Lower lobe of right lung (tissue), 2 donors: ENCODE results near the gene IDH3G. TPM values are rescaled to one million over a fixed set of nuclear protein-coding genes. Genes with fewer than 3 reads are reported as not detected.
A peak's percentile ranks its signal among the peaks of the same experiment; 100 is the strongest.

Experiments used
- ATAC-seq, 2 donors: fragments of 200-7000 bp; cut with Tn5 transposase; one replicate each; pipeline ENCODE4 v1.9.1; 2020 to 2022; ENCODE audit warnings: mild to moderate bottlenecking in 2 of 2, moderate library complexity in 2 of 2
- DNase-seq: peaks from one replicate; pipeline ENCODE4 v3.0.0-alpha.2; 2020
- H3K27ac ChIP-seq: fragments of 200-600 bp; one replicate; pipeline ENCODE4 v1.8.0; 2022
- H3K27me3 ChIP-seq: fragments of 200-600 bp; one replicate; pipeline ENCODE4 v1.8.0; 2022; ENCODE audit warnings: low read depth
- H3K36me3 ChIP-seq: fragments of 200-600 bp; one replicate; pipeline ENCODE4 v1.8.0; 2022; ENCODE audit warnings: mild to moderate bottlenecking
- H3K4me1 ChIP-seq: fragments of 200-600 bp; one replicate; pipeline ENCODE4 v1.8.0; 2022
- H3K4me3 ChIP-seq: fragments of 200-600 bp; one replicate; pipeline ENCODE4 v1.8.0; 2022; ENCODE audit warnings: mild to moderate bottlenecking
- H3K9me3 ChIP-seq: fragments of 200-600 bp; one replicate; pipeline ENCODE4 v1.8.0; 2022
- intact Hi-C: fragments of 100-400 bp; cut with DNase I; formaldehyde crosslinking; loops from one replicate; pipeline ENCODE4 v1.11.0; 2022
- total RNA-seq: library from RNA; stranded (reverse); fragmentation: NEBNext Ultra II Directional; extraction: Animal tissue kit (Norgen Biotek cat#: 25700); gene quantifications from one replicate; pipeline ENCODE4 v1.2.1, GENCODE V29; 2021
- TF ChIP-seq, protein P1 (sequence below): fragments of 200-600 bp; IDR thresholded peaks from one replicate; pipeline ENCODE4 v1.8.0; 2022; ENCODE audit warnings: antibody characterized with exemption, mild to moderate bottlenecking
- donor health status: DM: no; HTN: yes; CAD: no; lungs with severe emphysema.

IDH3G gene
- total RNA-seq, 1 donor from 2014 or later: 50.1 TPM

DNA sequence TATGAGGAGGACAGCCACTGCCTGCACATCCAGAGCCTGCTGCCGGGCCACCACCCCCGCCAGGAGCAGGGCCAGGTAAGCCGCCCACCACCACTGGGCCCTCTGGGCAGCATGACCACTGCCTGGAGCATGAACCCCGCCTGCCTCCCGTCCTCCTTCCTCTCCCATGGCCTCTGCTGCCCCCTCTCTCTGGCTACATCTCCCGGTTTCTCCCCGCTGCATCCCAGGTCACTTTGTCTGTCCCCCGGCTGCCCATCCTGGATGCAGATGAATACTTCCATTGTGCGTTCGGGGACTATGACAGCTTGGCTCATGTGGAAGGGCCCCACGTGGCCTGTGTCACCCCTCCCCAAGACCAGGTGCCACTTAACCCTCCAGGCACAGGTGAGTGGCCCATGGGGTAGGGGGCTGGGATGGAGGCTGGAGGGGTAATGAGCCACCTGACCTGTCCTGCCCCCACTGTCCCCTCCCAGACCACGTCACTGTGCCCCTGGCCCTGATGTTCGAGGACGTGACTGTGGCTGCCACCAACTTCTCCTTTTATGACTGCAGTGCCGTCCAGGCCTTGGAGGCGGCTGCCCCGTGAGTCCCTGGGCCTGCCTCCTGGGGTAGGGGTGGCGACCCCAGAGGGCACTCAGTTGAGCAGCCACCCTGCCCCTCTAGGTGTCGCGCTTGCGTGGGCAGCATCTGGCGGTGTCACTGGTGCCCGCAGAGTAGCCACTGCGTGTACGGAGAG is 24.1 kb downstream of the IDH3G start:
- Histone ChIP-seq H3K4me1 (no peaks in the 10 kb centered on the region), H3K36me3 (no peaks in the 10 kb centered on the region), H3K27ac (no peak overlapping the region), H3K4me3 (no peak overlapping the region), H3K9me3 (no peaks in the 10 kb centered on the region), H3K27me3 (no peaks in the 10 kb centered on the region)
- no peak for ATAC-seq
- intact Hi-C loops: loop anchor here (10.0 kb wide), 1 partner anchor 185 kb away; no protein-coding TSS in a partner anchor
- TF ChIP-seq, protein P1, sequence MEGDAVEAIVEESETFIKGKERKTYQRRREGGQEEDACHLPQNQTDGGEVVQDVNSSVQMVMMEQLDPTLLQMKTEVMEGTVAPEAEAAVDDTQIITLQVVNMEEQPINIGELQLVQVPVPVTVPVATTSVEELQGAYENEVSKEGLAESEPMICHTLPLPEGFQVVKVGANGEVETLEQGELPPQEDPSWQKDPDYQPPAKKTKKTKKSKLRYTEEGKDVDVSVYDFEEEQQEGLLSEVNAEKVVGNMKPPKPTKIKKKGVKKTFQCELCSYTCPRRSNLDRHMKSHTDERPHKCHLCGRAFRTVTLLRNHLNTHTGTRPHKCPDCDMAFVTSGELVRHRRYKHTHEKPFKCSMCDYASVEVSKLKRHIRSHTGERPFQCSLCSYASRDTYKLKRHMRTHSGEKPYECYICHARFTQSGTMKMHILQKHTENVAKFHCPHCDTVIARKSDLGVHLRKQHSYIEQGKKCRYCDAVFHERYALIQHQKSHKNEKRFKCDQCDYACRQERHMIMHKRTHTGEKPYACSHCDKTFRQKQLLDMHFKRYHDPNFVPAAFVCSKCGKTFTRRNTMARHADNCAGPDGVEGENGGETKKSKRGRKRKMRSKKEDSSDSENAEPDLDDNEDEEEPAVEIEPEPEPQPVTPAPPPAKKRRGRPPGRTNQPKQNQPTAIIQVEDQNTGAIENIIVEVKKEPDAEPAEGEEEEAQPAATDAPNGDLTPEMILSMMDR: no peak
- no peak for DNase-seq

DNA sequence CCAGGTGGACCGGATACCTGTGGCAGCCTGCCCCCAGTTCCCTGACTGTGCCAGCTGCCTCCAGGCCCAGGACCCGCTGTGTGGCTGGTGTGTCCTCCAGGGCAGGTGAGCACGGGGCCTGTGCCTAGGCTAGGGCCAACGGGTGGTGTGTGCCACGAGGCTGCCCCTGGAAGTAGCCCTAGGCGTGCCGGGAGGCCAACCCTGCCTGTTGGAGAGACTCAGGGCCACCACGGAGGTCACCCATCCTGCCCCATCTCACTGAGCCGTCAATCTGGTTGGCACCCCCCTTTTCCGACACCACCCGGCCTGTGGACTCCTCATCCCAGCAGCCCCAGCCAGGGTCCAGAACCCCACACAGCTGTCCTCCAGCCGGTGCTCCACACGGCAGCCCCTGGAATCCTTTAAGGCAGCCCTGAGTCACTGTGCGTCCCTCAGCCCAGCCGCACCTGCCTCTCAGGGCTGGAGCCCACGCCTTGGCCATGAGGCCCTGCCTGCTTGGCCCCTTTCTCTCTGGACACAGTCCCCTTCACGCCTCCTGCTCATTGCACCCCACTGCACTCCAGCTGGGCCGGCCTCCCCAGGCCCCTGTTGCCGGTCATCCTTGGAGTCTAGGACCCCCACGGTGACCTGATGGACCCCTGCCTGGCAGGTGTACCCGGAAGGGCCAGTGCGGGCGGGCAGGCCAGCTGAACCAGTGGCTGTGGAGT is 24.9 kb downstream of the IDH3G start:
- Histone ChIP-seq H3K9me3 (no peaks in the 10 kb centered on the region), H3K27me3 (no peaks in the 10 kb centered on the region), H3K36me3 (no peaks in the 10 kb centered on the region), H3K4me1 (no peaks in the 10 kb centered on the region), H3K4me3 (no peak overlapping the region), H3K27ac (no peak overlapping the region)
- DNase-seq (no peak), ATAC-seq (no peak)
- intact Hi-C loops: loop anchor here (10.0 kb wide), 1 partner anchor 185 kb away; no protein-coding TSS in a partner anchor
- TF ChIP-seq, protein P1: no peak

DNA sequence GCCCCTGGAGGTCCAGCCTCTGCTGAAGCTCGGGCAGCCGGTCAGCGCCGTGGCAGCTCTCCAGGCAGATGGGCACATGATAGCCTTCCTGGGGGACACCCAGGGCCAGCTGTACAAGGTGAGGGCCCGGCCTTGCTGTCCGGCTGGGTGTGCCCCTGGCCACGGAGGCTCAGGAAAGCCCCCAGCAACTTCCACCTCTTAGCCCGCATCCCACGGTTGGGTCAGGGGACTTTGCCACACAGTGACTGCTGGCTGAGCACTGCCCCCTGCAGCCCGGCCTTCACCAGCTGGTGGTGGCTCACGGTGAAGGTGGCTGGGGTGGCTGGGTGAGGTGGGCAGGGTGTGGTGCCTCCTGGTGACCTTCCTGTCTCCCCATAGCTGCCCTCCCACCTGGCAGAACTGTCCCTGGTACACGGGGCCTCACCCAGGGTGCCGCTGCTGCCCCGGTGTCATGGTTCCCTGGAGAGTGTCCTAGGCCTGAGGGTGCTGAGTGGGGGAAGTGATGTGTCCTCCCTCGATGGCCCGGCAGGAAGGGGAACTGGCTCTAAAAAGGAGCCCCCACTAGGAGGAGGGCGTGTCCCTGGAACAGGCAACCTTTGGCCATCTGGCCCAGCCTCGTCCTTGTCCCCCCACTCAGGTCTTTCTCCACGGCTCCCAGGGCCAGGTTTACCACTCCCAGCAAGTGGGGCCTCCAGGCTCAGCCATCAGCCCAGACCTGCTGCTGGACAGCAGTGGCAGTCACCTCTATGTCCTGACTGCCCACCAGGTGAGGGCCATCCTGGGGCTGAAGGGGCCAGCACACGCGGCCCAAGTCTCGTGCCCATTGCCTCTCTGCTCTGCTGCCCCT is 25.6 kb downstream of the IDH3G start:
- Histone ChIP-seq H3K4me3 (no peak overlapping the region), H3K9me3 (no peaks in the 10 kb centered on the region), H3K27ac (no peak overlapping the region), H3K4me1 (no peaks in the 10 kb centered on the region), H3K36me3 (no peaks in the 10 kb centered on the region), H3K27me3 (no peaks in the 10 kb centered on the region)
- no peak for ATAC-seq
- intact Hi-C loops: loop anchor here (10.0 kb wide), 1 partner anchor 186 kb away; no protein-coding TSS in a partner anchor
- peak; percentile 21 for DNase-seq
- TF ChIP-seq, protein P1: no peak

DNA sequence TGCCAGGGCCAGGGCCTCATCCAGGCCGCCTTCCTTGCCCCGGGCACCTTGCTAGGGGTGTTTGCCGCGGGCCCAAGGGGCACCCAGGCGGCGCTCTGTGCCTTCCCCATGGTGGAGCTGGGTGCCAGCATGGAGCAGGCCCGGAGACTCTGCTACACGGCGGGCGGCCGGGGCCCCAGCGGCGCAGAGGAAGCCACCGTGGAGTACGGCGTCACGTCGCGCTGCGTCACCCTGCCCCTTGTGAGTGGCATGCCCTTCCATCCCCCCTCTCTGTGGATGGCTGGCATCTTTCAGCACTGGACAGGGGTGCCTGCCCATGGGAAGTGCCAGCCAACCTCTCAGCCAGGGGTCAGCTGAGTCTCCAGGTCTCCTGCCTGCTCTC is 26.5 kb downstream of the IDH3G start:
- no peak overlapping the region for H3K4me3 ChIP-seq
- no peak overlapping the region for H3K27ac ChIP-seq
- no peak for DNase-seq
- no peaks in the 10 kb centered on the region for H3K36me3 ChIP-seq
- ATAC-seq: no peak
- H3K9me3 ChIP-seq: no peaks in the 10 kb centered on the region
- TF ChIP-seq, protein P1: no peak
- intact Hi-C loops: loop anchor here (10.0 kb wide), 1 partner anchor 187 kb away; no protein-coding TSS in a partner anchor
- no peaks in the 10 kb centered on the region for H3K4me1 ChIP-seq
- no peaks in the 10 kb centered on the region for H3K27me3 ChIP-seq
